ENCODE results near the gene DNM1L. TPM values are rescaled to one million over a fixed set of nuclear protein-coding genes. Genes with fewer than 3 reads are reported as not detected.

The DNM1L gene
- total RNA-seq, 1 donor from 2014 or later: 92.1 TPM

DNA sequence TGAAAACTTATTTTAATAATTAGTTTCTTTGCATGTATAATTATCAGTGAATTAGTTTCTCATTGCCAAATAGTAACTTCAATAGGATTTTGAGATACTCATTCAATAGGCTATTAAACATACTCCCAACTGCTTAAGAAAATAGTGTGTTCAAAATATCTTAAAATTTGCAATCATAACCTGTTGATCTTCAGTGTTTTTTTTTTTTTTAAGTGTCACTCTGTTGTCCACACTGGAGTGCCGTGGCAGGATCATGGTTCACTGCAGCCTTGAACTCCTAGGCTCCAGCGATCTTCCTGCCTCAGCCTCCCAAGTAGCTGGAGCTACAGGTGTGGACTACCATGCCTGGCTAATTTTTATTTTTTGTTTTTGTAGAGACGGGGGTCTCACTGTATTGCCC lies 78.1 kb downstream of the DNM1L start:
- peaks cover 4% of the 10 kb centered on the region for H3K36me3 Mint-ChIP-seq (ENCODE audit: low read depth, unreplicated experiment)
- Histone ChIP-seq H2AFZ (ENCODE audit: low read depth, low read length) (no peak overlapping the region), H3K9me3 (ENCODE audit: insufficient read depth, low read depth, low read length) (no peaks in the 10 kb centered on the region), H3K4me3 (ENCODE audit: insufficient read depth, low read depth, low read length) (no peak overlapping the region), H3K4me1 (ENCODE audit: insufficient read depth, low read length) (peaks cover 15% of the 10 kb centered on the region), H3K36me3 (ENCODE audit: insufficient read depth, low read length) (peaks cover 10% of the 10 kb centered on the region), H3K9ac (ENCODE audit: low read length) (no peak overlapping the region), H4K20me1 (ENCODE audit: insufficient read depth, low read length) (peaks cover 7% of the 10 kb centered on the region), H3K79me2 (ENCODE audit: insufficient read depth, low read length) (peaks cover 30% of the 10 kb centered on the region), H3K27ac (ENCODE audit: low read depth, low read length) (no peak overlapping the region), H3K4me2 (ENCODE audit: low read length) (no peak overlapping the region), H3K27me3 (ENCODE audit: insufficient read depth, low read length) (no peaks in the 10 kb centered on the region)
- peak overlapping the region; percentile 26 for H3K27ac Mint-ChIP-seq (ENCODE audit: unreplicated experiment)
- H3K27me3 Mint-ChIP-seq (ENCODE audit: low read depth, unreplicated experiment): no peaks in the 10 kb centered on the region
- H3K4me1 Mint-ChIP-seq (ENCODE audit: low read depth, unreplicated experiment): peaks cover 12% of the 10 kb centered on the region
- TF ChIP-seq, protein P1, sequence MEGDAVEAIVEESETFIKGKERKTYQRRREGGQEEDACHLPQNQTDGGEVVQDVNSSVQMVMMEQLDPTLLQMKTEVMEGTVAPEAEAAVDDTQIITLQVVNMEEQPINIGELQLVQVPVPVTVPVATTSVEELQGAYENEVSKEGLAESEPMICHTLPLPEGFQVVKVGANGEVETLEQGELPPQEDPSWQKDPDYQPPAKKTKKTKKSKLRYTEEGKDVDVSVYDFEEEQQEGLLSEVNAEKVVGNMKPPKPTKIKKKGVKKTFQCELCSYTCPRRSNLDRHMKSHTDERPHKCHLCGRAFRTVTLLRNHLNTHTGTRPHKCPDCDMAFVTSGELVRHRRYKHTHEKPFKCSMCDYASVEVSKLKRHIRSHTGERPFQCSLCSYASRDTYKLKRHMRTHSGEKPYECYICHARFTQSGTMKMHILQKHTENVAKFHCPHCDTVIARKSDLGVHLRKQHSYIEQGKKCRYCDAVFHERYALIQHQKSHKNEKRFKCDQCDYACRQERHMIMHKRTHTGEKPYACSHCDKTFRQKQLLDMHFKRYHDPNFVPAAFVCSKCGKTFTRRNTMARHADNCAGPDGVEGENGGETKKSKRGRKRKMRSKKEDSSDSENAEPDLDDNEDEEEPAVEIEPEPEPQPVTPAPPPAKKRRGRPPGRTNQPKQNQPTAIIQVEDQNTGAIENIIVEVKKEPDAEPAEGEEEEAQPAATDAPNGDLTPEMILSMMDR (IDR thresholded peaks at IDR 0.05; ENCODE audit: insufficient read depth, low read depth, low read length): no peak
- TF ChIP-seq EZH2 (IDR thresholded peaks at IDR 0.05; ENCODE audit: insufficient read depth, low read length): no peak
- DNase-seq (ENCODE audit: low read depth): no peak
- FAIRE-seq: no peak
- no peaks in the 10 kb centered on the region for H3K9me3 Mint-ChIP-seq (ENCODE audit: unreplicated experiment)
- H3K4me3 Mint-ChIP-seq (ENCODE audit: unreplicated experiment): no peak overlapping the region

DNA sequence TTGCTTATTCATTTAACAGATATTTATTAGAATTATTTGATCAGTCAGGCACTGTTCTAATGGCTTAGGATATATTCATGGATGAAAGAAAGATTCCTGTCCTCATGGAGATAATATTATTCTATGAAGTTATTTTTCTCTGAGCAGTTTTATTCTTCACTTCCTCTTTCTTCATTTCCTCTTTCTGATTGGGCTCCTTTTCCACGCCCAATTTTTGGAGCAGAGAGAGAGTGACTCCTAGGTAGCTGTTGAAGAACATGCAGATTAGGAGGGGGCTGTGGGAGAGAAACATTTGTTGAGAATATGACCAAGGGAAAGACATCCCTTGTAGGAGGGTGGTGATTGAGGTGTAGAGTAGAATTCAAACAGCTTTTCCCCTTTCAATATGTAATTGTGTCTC lies 82.6 kb downstream of the DNM1L start:
- Histone ChIP-seq H3K4me3 (ENCODE audit: insufficient read depth, low read depth, low read length) (no peak overlapping the region), H2AFZ (ENCODE audit: low read depth, low read length) (no peak overlapping the region), H3K79me2 (ENCODE audit: insufficient read depth, low read length) (no peaks in the 10 kb centered on the region), H3K27ac (ENCODE audit: low read depth, low read length) (no peak overlapping the region), H4K20me1 (ENCODE audit: insufficient read depth, low read length) (no peaks in the 10 kb centered on the region), H3K9ac (ENCODE audit: low read length) (no peak overlapping the region), H3K9me3 (ENCODE audit: insufficient read depth, low read depth, low read length) (no peaks in the 10 kb centered on the region), H3K27me3 (ENCODE audit: insufficient read depth, low read length) (no peaks in the 10 kb centered on the region), H3K4me2 (ENCODE audit: low read length) (no peak overlapping the region), H3K36me3 (ENCODE audit: insufficient read depth, low read length) (no peaks in the 10 kb centered on the region), H3K4me1 (ENCODE audit: insufficient read depth, low read length) (peaks cover 1% of the 10 kb centered on the region)
- DNase-seq (ENCODE audit: low read depth) (no peak), FAIRE-seq (no peak)
- Mint-ChIP-seq H3K27me3 (ENCODE audit: low read depth, unreplicated experiment) (no peaks in the 10 kb centered on the region), H3K4me3 (ENCODE audit: unreplicated experiment) (no peak overlapping the region), H3K36me3 (ENCODE audit: low read depth, unreplicated experiment) (no peaks in the 10 kb centered on the region), H3K4me1 (ENCODE audit: low read depth, unreplicated experiment) (peaks cover 1% of the 10 kb centered on the region), H3K27ac (ENCODE audit: unreplicated experiment) (no peak overlapping the region), H3K9me3 (ENCODE audit: unreplicated experiment) (no peaks in the 10 kb centered on the region)
- TF ChIP-seq EZH2 (IDR thresholded peaks at IDR 0.05; ENCODE audit: insufficient read depth, low read length): no peak
- TF ChIP-seq, protein P1 (IDR thresholded peaks at IDR 0.05; ENCODE audit: insufficient read depth, low read depth, low read length): no peak

DNA sequence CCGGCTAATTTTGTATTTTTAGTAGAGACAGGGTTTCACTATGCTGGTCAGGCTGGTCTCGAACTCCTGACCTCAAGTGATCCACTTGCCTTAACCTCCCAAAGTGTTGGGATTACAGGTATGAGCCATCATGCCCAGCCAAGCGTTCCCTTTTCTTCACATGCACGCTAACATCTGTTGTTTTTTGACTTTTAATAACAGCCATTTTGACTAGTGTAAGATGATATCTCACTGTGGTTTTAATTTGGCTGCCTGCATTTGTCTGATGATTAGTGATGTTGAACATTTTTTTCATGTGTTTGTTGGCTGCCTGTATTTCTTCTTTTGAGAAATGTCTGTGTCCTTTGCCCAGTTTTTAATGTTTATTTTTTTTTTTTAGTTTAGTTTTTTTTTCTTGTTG lies 86.8 kb downstream of the DNM1L start:
- no peaks in the 10 kb centered on the region for H3K9me3 ChIP-seq (ENCODE audit: insufficient read depth, low read depth, low read length)
- Mint-ChIP-seq H3K27me3 (ENCODE audit: low read depth, unreplicated experiment) (peaks cover 4% of the 10 kb centered on the region), H3K9me3 (ENCODE audit: unreplicated experiment) (no peaks in the 10 kb centered on the region), H3K4me1 (ENCODE audit: low read depth, unreplicated experiment) (no peaks in the 10 kb centered on the region), H3K36me3 (ENCODE audit: low read depth, unreplicated experiment) (no peaks in the 10 kb centered on the region), H3K27ac (ENCODE audit: unreplicated experiment) (no peak overlapping the region), H3K4me3 (ENCODE audit: unreplicated experiment) (no peak overlapping the region)
- no peaks in the 10 kb centered on the region for H3K4me1 ChIP-seq (ENCODE audit: insufficient read depth, low read length)
- no peaks in the 10 kb centered on the region for H3K27me3 ChIP-seq (ENCODE audit: insufficient read depth, low read length)
- H3K4me2 ChIP-seq (ENCODE audit: low read length): no peak overlapping the region
- no peaks in the 10 kb centered on the region for H3K36me3 ChIP-seq (ENCODE audit: insufficient read depth, low read length)
- H4K20me1 ChIP-seq (ENCODE audit: insufficient read depth, low read length): no peaks in the 10 kb centered on the region
- no peak overlapping the region for H2AFZ ChIP-seq (ENCODE audit: low read depth, low read length)
- no peak overlapping the region for H3K9ac ChIP-seq (ENCODE audit: low read length)
- DNase-seq (ENCODE audit: low read depth) (peak; percentile 62), FAIRE-seq (no peak)
- no peak overlapping the region for H3K4me3 ChIP-seq (ENCODE audit: insufficient read depth, low read depth, low read length)
- no peak overlapping the region for H3K27ac ChIP-seq (ENCODE audit: low read depth, low read length)
- TF ChIP-seq, protein P1 (IDR thresholded peaks at IDR 0.05; ENCODE audit: insufficient read depth, low read depth, low read length): no peak
- no peak for TF ChIP-seq EZH2 (IDR thresholded peaks at IDR 0.05; ENCODE audit: insufficient read depth, low read length)
- no peaks in the 10 kb centered on the region for H3K79me2 ChIP-seq (ENCODE audit: insufficient read depth, low read length)

Data from astrocyte (in vitro differentiated cells and primary cell).